Measurements from ENCODE around the gene KCNH1. TPM values are rescaled to one million over a fixed set of nuclear protein-coding genes. Genes with fewer than 3 reads are reported as not detected.

KCNH1 gene
- total RNA-seq, 4 donors from 2014 or later: 0.24 to 1.6 TPM; not detected in 2

DNA sequence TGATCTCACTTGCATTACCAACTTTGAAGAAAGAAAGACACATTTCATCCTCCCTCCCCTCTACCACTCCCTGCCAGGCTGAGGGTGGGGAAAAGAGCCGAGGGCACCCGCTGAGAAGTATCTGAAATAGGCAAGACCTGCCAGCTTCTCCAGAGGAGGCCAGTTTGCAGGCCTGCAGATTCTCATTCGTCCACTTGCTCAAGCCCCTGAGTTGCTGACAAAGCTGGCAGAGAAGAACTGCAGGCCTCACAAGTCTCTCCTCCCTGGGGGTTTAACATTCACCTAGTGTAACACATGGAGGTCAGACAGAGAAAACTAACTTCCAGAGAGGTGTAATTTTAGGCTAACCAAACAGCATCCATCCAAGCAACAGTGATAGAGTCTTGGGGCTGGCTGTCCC lies 428.9 kb downstream of the KCNH1 start:
- TF ChIP-seq, protein P1, sequence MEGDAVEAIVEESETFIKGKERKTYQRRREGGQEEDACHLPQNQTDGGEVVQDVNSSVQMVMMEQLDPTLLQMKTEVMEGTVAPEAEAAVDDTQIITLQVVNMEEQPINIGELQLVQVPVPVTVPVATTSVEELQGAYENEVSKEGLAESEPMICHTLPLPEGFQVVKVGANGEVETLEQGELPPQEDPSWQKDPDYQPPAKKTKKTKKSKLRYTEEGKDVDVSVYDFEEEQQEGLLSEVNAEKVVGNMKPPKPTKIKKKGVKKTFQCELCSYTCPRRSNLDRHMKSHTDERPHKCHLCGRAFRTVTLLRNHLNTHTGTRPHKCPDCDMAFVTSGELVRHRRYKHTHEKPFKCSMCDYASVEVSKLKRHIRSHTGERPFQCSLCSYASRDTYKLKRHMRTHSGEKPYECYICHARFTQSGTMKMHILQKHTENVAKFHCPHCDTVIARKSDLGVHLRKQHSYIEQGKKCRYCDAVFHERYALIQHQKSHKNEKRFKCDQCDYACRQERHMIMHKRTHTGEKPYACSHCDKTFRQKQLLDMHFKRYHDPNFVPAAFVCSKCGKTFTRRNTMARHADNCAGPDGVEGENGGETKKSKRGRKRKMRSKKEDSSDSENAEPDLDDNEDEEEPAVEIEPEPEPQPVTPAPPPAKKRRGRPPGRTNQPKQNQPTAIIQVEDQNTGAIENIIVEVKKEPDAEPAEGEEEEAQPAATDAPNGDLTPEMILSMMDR (IDR thresholded peaks at IDR 0.05): no peak
- DNase-seq (ENCODE audit: low spot score) (no peak), ATAC-seq (ENCODE audit: low FRiP score) (no peak)

DNA sequence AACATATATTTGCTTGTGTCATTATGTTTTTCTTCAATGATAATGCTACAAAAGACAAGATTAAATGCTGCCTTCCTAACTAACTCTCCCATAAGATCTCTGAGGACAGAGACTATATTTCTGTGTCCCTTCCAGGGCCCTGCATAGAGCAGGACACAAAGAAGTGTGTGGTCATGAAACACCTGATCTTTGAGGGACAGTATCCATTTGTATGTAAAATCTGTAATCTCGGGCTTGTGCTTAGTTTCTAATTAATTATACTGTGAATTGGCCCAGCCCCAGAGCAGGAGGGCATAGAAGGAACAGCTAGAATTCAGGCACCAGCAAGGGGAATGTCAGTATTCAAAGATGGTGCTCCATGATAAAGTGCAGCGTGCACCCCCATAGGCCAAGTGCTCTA lies 430.4 kb downstream of the KCNH1 start:
- TF ChIP-seq, protein P1 (IDR thresholded peaks at IDR 0.05): no peak
- no peak for ATAC-seq (ENCODE audit: low FRiP score)
- DNase-seq (ENCODE audit: low spot score): no peak

DNA sequence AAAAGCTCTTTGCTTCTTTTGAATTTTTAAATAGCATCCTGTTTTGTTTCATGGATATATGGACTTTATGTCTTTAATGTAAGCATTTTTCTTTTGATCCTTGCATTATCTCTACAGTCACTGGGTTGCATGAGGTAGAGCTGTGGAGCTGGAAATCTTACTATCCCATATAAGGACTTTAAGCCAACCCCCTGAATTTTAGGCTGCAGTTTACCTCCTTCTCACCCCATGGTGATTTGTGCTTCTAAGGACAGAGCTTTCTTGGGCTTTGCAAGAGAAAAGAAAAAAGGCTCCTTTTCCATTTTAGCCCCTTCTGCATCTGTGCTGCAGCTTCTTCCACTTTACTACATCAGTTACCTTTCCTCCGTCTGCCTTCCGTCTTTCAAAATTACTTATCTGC lies 431.4 kb downstream of the KCNH1 start:
- ATAC-seq (ENCODE audit: low FRiP score): no peak
- TF ChIP-seq, protein P1 (IDR thresholded peaks at IDR 0.05): no peak
- DNase-seq (ENCODE audit: low spot score): no peak

DNA sequence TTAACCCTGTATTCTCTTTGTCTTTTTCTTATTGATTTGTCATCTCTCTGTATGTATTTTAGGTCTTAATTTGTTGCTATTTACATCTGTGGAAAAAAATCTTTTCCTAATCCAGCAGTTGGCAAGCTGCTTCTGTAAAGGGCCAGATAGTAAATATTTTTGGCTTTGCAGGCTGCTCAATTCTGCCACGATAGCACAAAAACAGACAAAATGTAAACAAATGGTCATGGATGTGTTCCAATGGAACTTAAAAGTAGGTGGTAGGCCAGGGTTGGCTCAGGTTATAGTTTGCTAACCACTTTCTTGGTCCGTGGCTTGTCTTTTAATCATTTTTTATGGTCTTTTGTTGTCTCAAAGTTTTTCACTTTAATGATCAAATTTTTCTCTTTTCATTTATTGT lies 433.4 kb downstream of the KCNH1 start:
- no peak for DNase-seq (ENCODE audit: low spot score)
- TF ChIP-seq, protein P1 (IDR thresholded peaks at IDR 0.05): no peak
- no peak for ATAC-seq (ENCODE audit: low FRiP score)

DNA sequence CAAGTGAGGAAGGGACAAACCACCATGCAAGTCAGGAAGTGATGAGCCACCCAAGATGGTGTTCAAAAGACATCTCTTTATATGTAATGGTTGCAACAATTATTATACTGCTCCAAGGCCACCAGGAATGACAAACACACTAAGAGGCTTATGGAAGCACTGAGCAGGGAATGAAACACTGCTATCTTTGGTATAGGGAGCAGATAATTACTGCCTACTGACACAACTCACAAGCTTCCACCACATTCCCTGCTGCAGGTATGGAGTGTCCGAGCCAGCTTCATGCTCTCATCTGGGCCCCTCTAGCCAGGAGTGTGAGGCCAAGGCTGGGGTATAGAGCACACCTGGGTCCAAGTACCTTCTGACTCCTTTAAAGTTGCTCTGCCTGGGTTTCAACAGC lies 433.9 kb downstream of the KCNH1 start:
- TF ChIP-seq, protein P1 (IDR thresholded peaks at IDR 0.05): no peak
- DNase-seq (ENCODE audit: low spot score): no peak
- ATAC-seq (ENCODE audit: low FRiP score): no peak

DNA sequence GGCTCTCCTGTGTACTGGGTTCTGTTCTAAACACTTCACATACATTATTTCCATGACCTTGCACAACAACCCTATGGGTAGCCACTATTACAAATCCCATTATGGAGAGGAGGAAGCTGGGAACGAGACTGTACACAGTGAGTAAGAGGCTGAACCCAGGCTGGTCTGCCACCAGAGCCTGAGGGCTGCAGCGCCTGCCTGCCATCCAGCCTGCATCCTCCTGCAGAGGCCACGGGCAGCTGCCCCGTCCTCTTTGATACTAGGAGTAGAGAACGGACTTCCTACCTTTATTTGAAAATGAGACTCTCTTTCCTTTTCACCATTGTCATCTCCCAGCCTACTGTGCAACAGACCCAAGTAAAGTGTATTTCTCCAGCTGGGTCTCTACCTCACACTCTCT lies 435.3 kb downstream of the KCNH1 start:
- DNase-seq (ENCODE audit: low spot score): no peak
- no peak for ATAC-seq (ENCODE audit: low FRiP score)

DNA sequence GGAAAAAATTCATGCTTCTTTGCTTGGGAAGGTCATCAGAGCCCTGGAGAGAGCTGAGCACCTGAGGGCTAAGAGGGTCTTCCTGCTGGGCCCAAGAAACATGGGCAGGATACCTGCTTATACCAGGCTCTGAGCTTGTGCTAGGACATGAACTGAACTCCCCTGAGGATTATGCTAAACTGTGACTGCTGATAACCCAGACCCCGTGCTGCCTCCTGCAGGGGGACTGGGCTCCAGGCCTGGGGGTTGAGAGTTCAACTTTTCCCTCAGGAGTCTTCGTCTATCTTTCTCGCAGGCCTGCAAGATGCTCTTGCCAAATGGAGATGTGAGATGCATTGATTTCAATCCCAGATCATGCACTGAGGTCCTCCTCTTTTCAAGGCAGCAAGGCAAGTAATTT lies 436.8 kb downstream of the KCNH1 start:
- ATAC-seq (ENCODE audit: low FRiP score): no peak
- no peak for DNase-seq (ENCODE audit: low spot score)
- TF ChIP-seq, protein P1 (IDR thresholded peaks at IDR 0.05): no peak

More for the DNA sequence above, 435.3 kb downstream of the KCNH1 start:
- TF ChIP-seq, protein P1 (IDR thresholded peaks at IDR 0.05): no peak
